Panc1 (cell line): ENCODE data around the gene TMEM229B. TPM values are rescaled to one million over a fixed set of nuclear protein-coding genes. Genes with fewer than 3 reads are reported as not detected.

ENCODE experiments used
- ATAC-seq: fragments of 200-7000 bp; cut with Tn5 transposase; 2 replicates; pipeline ENCODE4 v1.9.1; 2020; ENCODE audit warnings: mild to moderate bottlenecking, moderate library complexity
- BruUV-seq: library from RNA; stranded (reverse); fragments of 400-500 nt; replicated peaks from 2 replicates; lab custom pipeline; 2021; lab: Mats Ljungman, UMichigan
- CTCF ChIA-PET: fragments of 300-600 bp; sonication (Branson Sonifier 250); formaldehyde crosslinking; loops from one replicate; lab custom pipeline; 2022; ENCODE audit warnings: antibody characterized with exemption; lab: Charles Lee
- POLR2A ChIA-PET: fragments of 300-600 bp; sonication (Branson Sonifier 250); formaldehyde crosslinking; loops from one replicate; lab custom pipeline; 2022; ENCODE audit warnings: antibody characterized with exemption; lab: Charles Lee
- DNase-seq: peaks from one replicate; pipeline ENCODE4 v3.0.0-alpha.2; 2010; ENCODE audit warnings: low read depth, low spot score
- H3K27ac ChIP-seq: 2 replicates; pipeline ENCODE4 v1.5.1; 2011; ENCODE audit warnings: mild to moderate bottlenecking, low read length, inconsistent platforms
- H3K27me3 ChIP-seq: fragments of 200-500 bp; sonication (Bioruptor generic); 2 replicates; pipeline ENCODE4 v1.6.0; 2014; ENCODE audit warnings: low read length, inconsistent platforms; ENCODE audit not compliant: control insufficient read depth, insufficient read depth
- H3K36me3 ChIP-seq: fragments of 200-500 bp; sonication (Bioruptor generic); 2 replicates; pipeline ENCODE4 v1.5.1; 2014; ENCODE audit warnings: inconsistent platforms, mild to moderate bottlenecking, low read length, moderate library complexity; ENCODE audit not compliant: control insufficient read depth, insufficient read depth
- H3K4me1 ChIP-seq: 2 replicates; pipeline ENCODE4 v1.5.1; 2011; ENCODE audit warnings: inconsistent platforms, mild to moderate bottlenecking, low read length, moderate library complexity; ENCODE audit not compliant: control insufficient read depth, insufficient read depth
- H3K4me3 ChIP-seq, 2 experiments: 2 replicates each; pipeline ENCODE4 v1.5.1; 2011 to 2012; ENCODE audit warnings: low read depth in 2 of 2, low read length in 2 of 2, mild to moderate bottlenecking in 2 of 2, inconsistent platforms in 1 of 2, moderate library complexity in 1 of 2
- H3K9me3 ChIP-seq: fragments of 200-500 bp; sonication (Bioruptor generic); 2 replicates; pipeline ENCODE4 v1.5.1; 2014; ENCODE audit warnings: low read depth, mild to moderate bottlenecking, inconsistent platforms, low read length, moderate library complexity; ENCODE audit not compliant: control insufficient read depth, insufficient read depth
- CTCF ChIP-seq: fragments of 450-650 bp; IDR thresholded peaks from 2 replicates; pipeline ENCODE4 v1.5.1; 2017; ENCODE audit warnings: mild to moderate bottlenecking
- POLR2AphosphoS5 ChIP-seq: IDR thresholded peaks from 2 replicates; pipeline ENCODE4 v1.6.1; 2012; ENCODE audit warnings: mild to moderate bottlenecking, low read depth, low read length, moderate library complexity
- REST ChIP-seq, 2 experiments: IDR thresholded peaks; 2 replicates each; pipeline ENCODE4 v1.6.1; 2011 to 2012; ENCODE audit warnings: low read depth in 2 of 2, control low read depth in 1 of 2, low read length in 1 of 2, mild to moderate bottlenecking in 1 of 2, moderate library complexity in 1 of 2; ENCODE audit not compliant: insufficient read depth in 1 of 2
- SIN3A ChIP-seq: IDR thresholded peaks from 2 replicates; pipeline ENCODE4 v1.6.1; 2012; ENCODE audit warnings: low read depth, mild to moderate bottlenecking, low read length, moderate library complexity, borderline replicate concordance; ENCODE audit not compliant: insufficient read depth
- TCF7L2 ChIP-seq: IDR thresholded peaks from 2 replicates; pipeline ENCODE4 v1.6.1; 2011; ENCODE audit warnings: mild to moderate bottlenecking, low read depth, low read length, inconsistent platforms
- in situ Hi-C: cut with HindIII; loops from 2 replicates; pipeline ENCODE4 v1.10.0; 2016; ENCODE audit warnings: low sequenced_read_pairs, low pct_unique_long_range_greater_than_20kb
- intact Hi-C: fragments of 100-400 bp; cut with micrococcal nuclease; formaldehyde crosslinking; loops from one replicate; pipeline ENCODE4 v1.10.0; 2022; ENCODE audit not compliant: unreplicated experiment
- total RNA-seq: library from RNA; stranded (reverse); gene quantifications from one replicate; pipeline ENCODE4 v1.2.1, GENCODE V29; 2021; ENCODE audit not compliant: unreplicated experiment

TMEM229B gene
- total RNA-seq, 1 experiment from 2014 or later, result 1.6 TPM

- Histone ChIP-seq H3K9me3 (no peaks in the 10 kb centered on the region), H3K4me1 (no peaks in the 10 kb centered on the region), H3K27me3 (no peaks in the 10 kb centered on the region), H3K27ac (no peak overlapping the region), H3K36me3 (no peaks in the 10 kb centered on the region), H3K4me3 (no peak overlapping the region)
- CTCF ChIA-PET, result no interaction called here
- ATAC-seq, result no peak
- in situ Hi-C loops (no loop called here), intact Hi-C loops (no loop called here)
- POLR2A ChIA-PET, result no interaction called here
- TF ChIP-seq CTCF, result no peak
- no peak for TF ChIP-seq TCF7L2
- no peak for TF ChIP-seq REST (IDR thresholded peaks at IDR 0.05; ENCODE audit: insufficient read depth in 1 of 2, low read depth in 2 of 2, low read length in 1 of 2)
- no peak for TF ChIP-seq SIN3A
- no peak for TF ChIP-seq POLR2AphosphoS5
- no TSS peak for BruUV-seq
- no peak for DNase-seq
Measured at GRCh38 chr14:67483579-67484285, 4.8 kb downstream of the TMEM229B start.

GRCh38 chr14:67482231-67483164 lies 6.0 kb downstream of the TMEM229B start:
- H3K4me3 ChIP-seq, result no peak overlapping the region
- in situ Hi-C loops, result no loop called here
- H3K9me3 ChIP-seq, result no peaks in the 10 kb centered on the region
- H3K4me1 ChIP-seq, result no peaks in the 10 kb centered on the region
- ATAC-seq (no peak), DNase-seq (no peak)
- H3K27ac ChIP-seq, result no peak overlapping the region
- TF ChIP-seq POLR2AphosphoS5 (no peak), REST (IDR thresholded peaks at IDR 0.05; ENCODE audit: insufficient read depth in 1 of 2, low read depth in 2 of 2, low read length in 1 of 2) (no peak), TCF7L2 (no peak), SIN3A (no peak), CTCF (no peak)
- H3K27me3 ChIP-seq, result no peaks in the 10 kb centered on the region
- CTCF ChIA-PET, result no interaction called here
- POLR2A ChIA-PET, result no interaction called here
- intact Hi-C loops, result no loop called here
- no TSS peak for BruUV-seq
- no peaks in the 10 kb centered on the region for H3K36me3 ChIP-seq
